ENCODE data around the gene LMF1. TPM values are rescaled to one million over a fixed set of nuclear protein-coding genes. Genes with fewer than 3 reads are reported as not detected.

Gene LMF1
- total RNA-seq, 1 donor from 2014 or later, result 26.0 TPM

GRCh38 chr16:892536-893255 is 78.1 kb downstream of the LMF1 start:
- H3K4me1 ChIP-seq, result peaks cover 2% of the 10 kb centered on the region
- H3K36me3 ChIP-seq, result peaks cover 0 to 19% of the 10 kb centered on the region in 2 donors
- H3K9me3 ChIP-seq, result no peaks in the 10 kb centered on the region
- intact Hi-C loops (cut with DNase I), result no loop called here
- no peak overlapping the region for H3K27ac ChIP-seq
- H3K27me3 ChIP-seq, result no peaks in the 10 kb centered on the region
- DNase-seq (ENCODE audit: extremely low spot score in 2 of 2), result no peak
- no peak overlapping the region for H3K4me3 ChIP-seq
- no peak for TF ChIP-seq CTCF (IDR thresholded peaks at IDR 0.05)
- TF ChIP-seq POLR2AphosphoS5 (IDR thresholded peaks at IDR 0.05; ENCODE audit: insufficient read depth in 1 of 2, low read depth in 1 of 2), result no peak
- TF ChIP-seq POLR2A (IDR thresholded peaks at IDR 0.05), result no peak

- Histone ChIP-seq H3K36me3 (peaks cover 0 to 19% of the 10 kb centered on the region in 2 donors), H3K4me1 (peaks cover 9% of the 10 kb centered on the region), H3K9me3 (no peaks in the 10 kb centered on the region), H3K4me3 (no peak overlapping the region), H3K27ac (no peak overlapping the region), H3K27me3 (no peaks in the 10 kb centered on the region)
- DNase-seq (ENCODE audit: extremely low spot score in 2 of 2), result no peak
- intact Hi-C loops (cut with DNase I), result no loop called here
- TF ChIP-seq POLR2A (IDR thresholded peaks at IDR 0.05) (no peak), POLR2AphosphoS5 (IDR thresholded peaks at IDR 0.05; ENCODE audit: insufficient read depth in 1 of 2, low read depth in 1 of 2) (no peak), CTCF (IDR thresholded peaks at IDR 0.05) (no peak)
Measured at GRCh38 chr16:892006-892405, 78.8 kb downstream of the LMF1 start.

- no peak for TF ChIP-seq CTCF (IDR thresholded peaks at IDR 0.05)
- TF ChIP-seq POLR2AphosphoS5 (IDR thresholded peaks at IDR 0.05; ENCODE audit: insufficient read depth in 1 of 2, low read depth in 1 of 2), result no peak
- Histone ChIP-seq H3K36me3 (peaks cover 0 to 19% of the 10 kb centered on the region in 2 donors), H3K27ac (no peak overlapping the region), H3K4me1 (peaks cover 11% of the 10 kb centered on the region), H3K4me3 (no peak overlapping the region), H3K9me3 (no peaks in the 10 kb centered on the region), H3K27me3 (no peaks in the 10 kb centered on the region)
- intact Hi-C loops (cut with DNase I), result no loop called here
- no peak for DNase-seq (ENCODE audit: extremely low spot score in 2 of 2)
Measured at GRCh38 chr16:891353-891740, 79.4 kb downstream of the LMF1 start.

- Histone ChIP-seq H3K27me3 (no peaks in the 10 kb centered on the region), H3K36me3 (peaks cover 0 to 19% of the 10 kb centered on the region in 2 donors), H3K4me3 (no peak overlapping the region), H3K27ac (no peak overlapping the region), H3K9me3 (no peaks in the 10 kb centered on the region), H3K4me1 (peaks cover 11% of the 10 kb centered on the region)
- no peak for DNase-seq (ENCODE audit: extremely low spot score in 2 of 2)
- TF ChIP-seq CTCF (IDR thresholded peaks at IDR 0.05) (no peak), POLR2A (IDR thresholded peaks at IDR 0.05) (no peak), POLR2AphosphoS5 (IDR thresholded peaks at IDR 0.05; ENCODE audit: insufficient read depth in 1 of 2, low read depth in 1 of 2) (no peak)
- intact Hi-C loops (cut with DNase I), result no loop called here
Measured at GRCh38 chr16:890716-891352, 80.0 kb downstream of the LMF1 start.

GRCh38 chr16:890217-890616 is 80.6 kb downstream of the LMF1 start:
- TF ChIP-seq POLR2AphosphoS5 (IDR thresholded peaks at IDR 0.05; ENCODE audit: insufficient read depth in 1 of 2, low read depth in 1 of 2) (no peak), POLR2A (IDR thresholded peaks at IDR 0.05) (no peak), CTCF (IDR thresholded peaks at IDR 0.05) (no peak)
- Histone ChIP-seq H3K9me3 (no peaks in the 10 kb centered on the region), H3K4me3 (no peak overlapping the region), H3K4me1 (peaks cover 11% of the 10 kb centered on the region), H3K36me3 (peaks cover 0 to 19% of the 10 kb centered on the region in 2 donors), H3K27me3 (no peaks in the 10 kb centered on the region), H3K27ac (no peak overlapping the region)
- intact Hi-C loops (cut with DNase I), result no loop called here
- DNase-seq (ENCODE audit: extremely low spot score in 2 of 2), result no peak

All from vagina (tissue), 2 donors.